ENCODE measurements around the gene SPATS1.

DNA sequence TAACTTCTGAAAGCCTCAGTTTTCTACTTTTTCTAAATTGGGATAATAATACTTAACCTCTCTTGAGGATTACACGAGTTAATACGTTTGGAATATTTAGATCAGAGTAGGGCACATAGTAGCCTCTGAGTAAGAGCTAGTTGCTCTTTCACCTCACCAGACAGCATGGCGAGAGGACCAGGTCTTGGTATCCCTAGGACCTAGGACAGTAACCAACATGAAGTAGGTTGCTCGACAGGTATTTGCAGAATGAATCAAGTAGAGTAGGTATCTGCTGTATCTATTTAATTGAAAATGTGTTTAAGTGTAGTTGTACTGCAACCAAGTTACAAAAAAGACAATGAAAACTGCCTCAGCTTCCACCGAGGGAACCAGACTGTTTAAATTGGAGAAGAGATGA is 46.4 kb downstream of the SPATS1 start:
- TF ChIP-seq, protein P1, sequence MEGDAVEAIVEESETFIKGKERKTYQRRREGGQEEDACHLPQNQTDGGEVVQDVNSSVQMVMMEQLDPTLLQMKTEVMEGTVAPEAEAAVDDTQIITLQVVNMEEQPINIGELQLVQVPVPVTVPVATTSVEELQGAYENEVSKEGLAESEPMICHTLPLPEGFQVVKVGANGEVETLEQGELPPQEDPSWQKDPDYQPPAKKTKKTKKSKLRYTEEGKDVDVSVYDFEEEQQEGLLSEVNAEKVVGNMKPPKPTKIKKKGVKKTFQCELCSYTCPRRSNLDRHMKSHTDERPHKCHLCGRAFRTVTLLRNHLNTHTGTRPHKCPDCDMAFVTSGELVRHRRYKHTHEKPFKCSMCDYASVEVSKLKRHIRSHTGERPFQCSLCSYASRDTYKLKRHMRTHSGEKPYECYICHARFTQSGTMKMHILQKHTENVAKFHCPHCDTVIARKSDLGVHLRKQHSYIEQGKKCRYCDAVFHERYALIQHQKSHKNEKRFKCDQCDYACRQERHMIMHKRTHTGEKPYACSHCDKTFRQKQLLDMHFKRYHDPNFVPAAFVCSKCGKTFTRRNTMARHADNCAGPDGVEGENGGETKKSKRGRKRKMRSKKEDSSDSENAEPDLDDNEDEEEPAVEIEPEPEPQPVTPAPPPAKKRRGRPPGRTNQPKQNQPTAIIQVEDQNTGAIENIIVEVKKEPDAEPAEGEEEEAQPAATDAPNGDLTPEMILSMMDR (IDR thresholded peaks at IDR 0.05) = no peak
- TF ChIP-seq POLR2AphosphoS5 (IDR thresholded peaks at IDR 0.05) = no peak

All from suprapubic skin (tissue), 3 donors.